VCaP (cell line): Measurements from ENCODE around the gene RARS2.
"Not testable (repeated sequence)": the region's sequence is repeated elsewhere in the genome, so short reads cannot be mapped to it uniquely, and the experiment has no call there.

ENCODE experiments used
- H3K27ac ChIP-seq: fragments of 450-650 bp; 2 replicates; pipeline ENCODE4 v1.5.1; 2017
- CTCF ChIP-seq: fragments of 450-650 bp; conservative IDR thresholded peaks from 2 replicates; pipeline ENCODE4 v1.5.1; 2017; ENCODE audit warnings: mild to moderate bottlenecking, moderate library complexity

RARS2 gene

GRCh38 chr6:87501809-87502572 is 87.8 kb downstream of the RARS2 start:
- no peak overlapping the region for H3K27ac ChIP-seq
- no peak for TF ChIP-seq CTCF

GRCh38 chr6:87498048-87498447 is 91.7 kb downstream of the RARS2 start:
- no peak for TF ChIP-seq CTCF

GRCh38 chr6:87494761-87495422 is 94.9 kb downstream of the RARS2 start:
- peak overlapping the region; percentile 24; the same call in 1 of the 2 replicates for H3K27ac ChIP-seq
- no peak for TF ChIP-seq CTCF

More at GRCh38 chr6:87498048-87498447, 91.7 kb downstream of the RARS2 start:
- no peak overlapping the region for H3K27ac ChIP-seq

GRCh38 chr6:87489326-87489725 is 100.5 kb downstream of the RARS2 start:
- not testable (repeated sequence) for H3K27ac ChIP-seq

GRCh38 chr6:87487555-87487954 is 102.2 kb downstream of the RARS2 start:
- TF ChIP-seq CTCF, result no peak
- no peak overlapping the region for H3K27ac ChIP-seq

GRCh38 chr6:87484491-87484890 is 105.3 kb downstream of the RARS2 start:
- no peak overlapping the region for H3K27ac ChIP-seq
- TF ChIP-seq CTCF, result no peak

GRCh38 chr6:87483929-87484328 is 105.9 kb downstream of the RARS2 start:
- 0 out of 2 replicates have a peak, but pooled peaks have one; percentile 8 for TF ChIP-seq CTCF
- H3K27ac ChIP-seq, result no peak overlapping the region

GRCh38 chr6:87482366-87482765 is 107.4 kb downstream of the RARS2 start:
- no peak overlapping the region for H3K27ac ChIP-seq
- TF ChIP-seq CTCF, result no peak
